Mucosa of descending colon (tissue), 3 donors: ENCODE results near the gene WDR86. TPM values are rescaled to one million over a fixed set of nuclear protein-coding genes. Genes with fewer than 3 reads are reported as not detected.
A peak's percentile ranks its signal among the peaks of the same experiment; 100 is the strongest.

Experiments
- ATAC-seq: fragments of 200-7000 bp; cut with Tn5 transposase; one replicate; pipeline ENCODE4 v1.9.1; 2020; ENCODE audit warnings: mild to moderate bottlenecking, moderate library complexity
- DNase-seq, 3 donors: peaks; one replicate each; pipeline ENCODE4 v3.0.0-alpha.2; 2020
- H3K36me3 ChIP-seq: fragments of 200-600 bp; one replicate; pipeline ENCODE4 v1.8.0; 2021; ENCODE audit warnings: low read depth, mild to moderate bottlenecking
- H3K4me1 ChIP-seq: fragments of 200-600 bp; one replicate; pipeline ENCODE4 v1.8.0; 2021; ENCODE audit warnings: low read depth, mild to moderate bottlenecking
- H3K4me3 ChIP-seq: fragments of 200-600 bp; one replicate; pipeline ENCODE4 v1.8.0; 2021; ENCODE audit warnings: mild to moderate bottlenecking
- H3K9me3 ChIP-seq: fragments of 200-600 bp; one replicate; pipeline ENCODE4 v1.8.0; 2021; ENCODE audit warnings: mild to moderate bottlenecking
- intact Hi-C, 2 donors: fragments of 100-400 bp; cut with DNase I in 1 of 2; cut with micrococcal nuclease in 1 of 2; formaldehyde crosslinking; loops; one replicate each; pipeline versions ENCODE4 v1.11.0 to v1.11.1; 2022; cut with DNase I, micrococcal nuclease
- long read RNA-seq, 2 donors: library from polyadenylated mRNA; unstranded; transcript quantifications; one replicate each; pipeline ENCODE4 v2.0.0, GENCODE V29; 2019 to 2021
- total RNA-seq, 3 donors: library from RNA; stranded (reverse); fragmentation: NEBNext Ultra II Directional in 2 of 3; extraction: Animal tissue kit (Norgen Biotek cat#: 25700) in 2 of 3; gene quantifications; one replicate each; pipeline versions ENCODE4 v1.2.1 to v1.2.4, GENCODE V29; 2021 to 2023
- TF ChIP-seq, protein P1 (sequence below): fragments of 200-600 bp; IDR thresholded peaks from one replicate; pipeline ENCODE4 v1.8.0; 2022; ENCODE audit warnings: antibody characterized with exemption, mild to moderate bottlenecking
- donor health status: DM: no; HTN: no; CAD: no; lungs with moderate emphysema.
- donor health status: DM: no; HTN: no; CAD: no.
- donor health status: DM: no; HTN: yes; CAD: no.

The WDR86 gene
- 10 to 100 TPM in 1 of 3 donors, 1 to 10 TPM in 1, under 1 TPM in 1; 0.38 to 16.6 (median 1.2) TPM for total RNA-seq
- long read RNA-seq, donor 1, transcript WDR86-201 (6 exons, 2,023 nt) = major isoform, 10 of 19 reads
- long read RNA-seq, donor 1, partial matches to known transcripts = 2 of 19 reads
- long read RNA-seq, donor 1, other reads (novel, unspliced or antisense) = 5 of 19 reads
- long read RNA-seq, donor 2 = 0 reads

GRCh38 chr7:151409667-151410404, at the start of gene WDR86:
Gene WDR86 (minus strand): TSS chr7:151410038. CDS start chr7:151409589, 449 bp downstream.
- TF ChIP-seq, protein P1, sequence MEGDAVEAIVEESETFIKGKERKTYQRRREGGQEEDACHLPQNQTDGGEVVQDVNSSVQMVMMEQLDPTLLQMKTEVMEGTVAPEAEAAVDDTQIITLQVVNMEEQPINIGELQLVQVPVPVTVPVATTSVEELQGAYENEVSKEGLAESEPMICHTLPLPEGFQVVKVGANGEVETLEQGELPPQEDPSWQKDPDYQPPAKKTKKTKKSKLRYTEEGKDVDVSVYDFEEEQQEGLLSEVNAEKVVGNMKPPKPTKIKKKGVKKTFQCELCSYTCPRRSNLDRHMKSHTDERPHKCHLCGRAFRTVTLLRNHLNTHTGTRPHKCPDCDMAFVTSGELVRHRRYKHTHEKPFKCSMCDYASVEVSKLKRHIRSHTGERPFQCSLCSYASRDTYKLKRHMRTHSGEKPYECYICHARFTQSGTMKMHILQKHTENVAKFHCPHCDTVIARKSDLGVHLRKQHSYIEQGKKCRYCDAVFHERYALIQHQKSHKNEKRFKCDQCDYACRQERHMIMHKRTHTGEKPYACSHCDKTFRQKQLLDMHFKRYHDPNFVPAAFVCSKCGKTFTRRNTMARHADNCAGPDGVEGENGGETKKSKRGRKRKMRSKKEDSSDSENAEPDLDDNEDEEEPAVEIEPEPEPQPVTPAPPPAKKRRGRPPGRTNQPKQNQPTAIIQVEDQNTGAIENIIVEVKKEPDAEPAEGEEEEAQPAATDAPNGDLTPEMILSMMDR = no peak
- no peaks in the 10 kb centered on the region for H3K36me3 ChIP-seq
- peak in 2 of 3 donors; percentile 28 to 48 for DNase-seq
- no peak within 1 kb of the TSS for H3K4me3 ChIP-seq
- ATAC-seq = peak; percentile 21
- intact Hi-C loops = no loop called here
- no peaks in the 10 kb centered on the region for H3K9me3 ChIP-seq
- H3K4me1 ChIP-seq = peaks cover 14% of the 10 kb centered on the region

- ATAC-seq (no peak), DNase-seq (no peak)
- TF ChIP-seq, protein P1 = no peak
- Histone ChIP-seq H3K36me3 (no peaks in the 10 kb centered on the region), H3K4me3 (no peak overlapping the region), H3K9me3 (peaks cover 3% of the 10 kb centered on the region), H3K4me1 (peaks cover 19% of the 10 kb centered on the region)
- intact Hi-C loops = loop anchor here in 1 of 2 donors (10.0 kb wide), 2 partner anchors 143 to 297 kb away; no protein-coding TSS in a partner anchor
Observed at GRCh38 chr7:151457534-151457933, 47.7 kb upstream of the WDR86 start.

DNA sequence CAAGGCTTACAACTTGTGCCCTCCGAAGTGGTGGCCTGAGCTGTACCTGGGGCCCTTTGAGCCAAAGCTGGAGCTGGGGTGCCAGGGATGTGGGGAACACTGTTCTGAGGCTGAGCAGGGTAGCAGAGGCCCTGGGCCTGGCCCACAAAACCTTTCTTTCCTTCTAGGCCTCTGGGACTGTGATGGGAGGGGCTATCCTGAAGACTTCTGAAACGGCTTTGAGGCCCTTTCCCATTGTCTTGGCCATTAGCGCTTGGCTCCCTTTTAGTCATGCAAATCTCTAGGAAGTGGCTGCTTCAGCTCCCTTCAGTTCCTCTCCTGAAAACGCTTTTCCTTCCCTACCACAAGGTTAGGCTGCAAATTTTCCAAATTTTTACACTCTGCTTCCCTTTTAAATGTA, 46.9 kb upstream of the WDR86 start:
- Histone ChIP-seq H3K36me3 (no peaks in the 10 kb centered on the region), H3K9me3 (no peaks in the 10 kb centered on the region), H3K4me1 (peaks cover 19% of the 10 kb centered on the region), H3K4me3 (no peak overlapping the region)
- ATAC-seq = no peak
- intact Hi-C loops = loop anchor here in 1 of 2 donors (10.0 kb wide), 2 partner anchors 142 to 298 kb away; no protein-coding TSS in a partner anchor
- peak in 1 of 3 donors; percentile 7 for DNase-seq
- TF ChIP-seq, protein P1 = no peak

DNA sequence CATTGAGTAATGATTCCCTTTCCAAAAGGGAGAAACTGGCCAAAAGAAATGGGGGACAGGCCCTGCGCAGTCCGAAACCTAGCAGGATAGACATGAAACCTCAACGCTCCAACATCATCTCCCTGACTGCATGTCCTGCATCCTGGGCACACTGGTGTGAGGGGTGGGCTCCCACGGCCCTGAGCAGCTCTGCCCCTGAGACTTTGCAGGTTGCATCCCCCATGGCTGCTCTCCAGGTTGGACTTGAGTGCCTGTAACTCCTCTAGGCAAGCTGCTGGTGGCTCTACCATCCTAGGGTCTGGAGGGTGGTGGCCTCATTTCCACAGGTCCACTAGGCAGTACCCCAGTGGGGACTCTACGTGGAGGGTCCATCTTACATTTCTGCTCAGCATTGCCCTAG, 46.4 kb upstream of the WDR86 start:
- Histone ChIP-seq H3K4me3 (no peak overlapping the region), H3K9me3 (no peaks in the 10 kb centered on the region), H3K4me1 (peaks cover 19% of the 10 kb centered on the region), H3K36me3 (no peaks in the 10 kb centered on the region)
- ATAC-seq (no peak), DNase-seq (peak in 1 of 3 donors; percentile 9)
- TF ChIP-seq, protein P1 = no peak
- intact Hi-C loops = loop anchor here in 1 of 2 donors (10.0 kb wide), 2 partner anchors 141 to 299 kb away; no protein-coding TSS in a partner anchor

DNA sequence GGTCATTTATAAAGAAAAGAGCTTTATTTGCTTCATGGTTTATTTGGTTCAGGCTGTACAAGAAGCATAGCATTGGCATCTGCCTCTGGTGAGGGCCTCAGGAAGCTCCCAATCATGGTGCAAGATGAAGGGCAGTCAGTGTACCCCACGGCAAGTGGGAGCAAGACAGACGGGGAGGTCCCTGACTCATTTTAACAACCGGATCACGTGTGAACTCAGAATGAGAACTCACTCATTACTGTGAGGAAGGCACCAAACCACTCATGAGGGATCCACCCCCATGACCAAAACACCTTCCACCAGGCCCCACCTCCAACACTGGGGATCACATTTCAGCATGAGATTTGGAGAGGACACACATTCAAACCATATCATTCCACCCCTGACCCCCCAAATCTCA, 45.9 kb upstream of the WDR86 start:
- intact Hi-C loops = loop anchor here in 1 of 2 donors (10.0 kb wide), 2 partner anchors 141 to 299 kb away; no protein-coding TSS in a partner anchor
- peaks cover 16% of the 10 kb centered on the region for H3K4me1 ChIP-seq
- H3K4me3 ChIP-seq = no peak overlapping the region
- ATAC-seq (no peak), DNase-seq (peak in 1 of 3 donors; percentile 3)
- H3K36me3 ChIP-seq = no peaks in the 10 kb centered on the region
- no peaks in the 10 kb centered on the region for H3K9me3 ChIP-seq
- TF ChIP-seq, protein P1 = no peak
